KG1 (cell line): ENCODE measurements around the gene SLC43A2.
"Not testable (repeated sequence)": the region's sequence is repeated elsewhere in the genome, so short reads cannot be mapped to it uniquely, and the experiment has no call there.

Experiments
- DNase-seq: peaks from one replicate; lab custom pipeline; 2025; lab: John Stamatoyannopoulos, UW

Gene SLC43A2

DNA sequence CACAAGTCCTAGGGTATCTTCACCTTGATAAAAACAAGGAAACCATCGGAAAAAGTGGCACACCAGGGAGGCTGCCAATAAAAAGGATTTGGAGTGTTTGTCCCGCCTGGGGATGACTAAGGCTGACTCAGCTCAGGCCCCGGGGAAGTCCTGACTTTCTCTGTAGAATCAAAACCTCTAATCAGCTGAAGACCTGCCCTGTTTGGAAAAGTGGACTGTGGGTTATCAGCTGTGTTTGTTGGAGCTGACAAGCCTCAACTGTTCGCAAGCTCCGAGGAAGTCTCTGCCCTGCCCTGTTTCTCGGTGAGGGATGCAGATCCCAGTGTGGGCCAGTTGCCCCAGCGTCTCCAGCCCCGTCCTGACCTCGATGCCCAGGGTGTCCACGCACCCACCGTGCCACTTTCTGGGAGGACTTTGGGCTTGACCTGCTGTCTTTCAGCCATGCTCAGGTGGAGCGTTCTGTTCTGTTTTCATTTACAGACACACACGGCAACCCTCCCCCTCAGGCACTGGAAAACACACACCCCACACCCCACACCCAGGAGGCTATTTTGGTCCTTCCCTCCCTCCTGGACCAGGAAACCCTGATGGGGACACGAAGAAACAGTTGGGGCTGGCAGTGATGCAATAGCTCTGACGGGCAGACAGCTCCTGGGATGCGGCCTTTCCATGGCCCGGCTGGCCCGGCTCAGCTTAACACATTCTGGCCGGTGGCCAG is 38.4 kb downstream of the SLC43A2 start:
- no peak for DNase-seq

DNA sequence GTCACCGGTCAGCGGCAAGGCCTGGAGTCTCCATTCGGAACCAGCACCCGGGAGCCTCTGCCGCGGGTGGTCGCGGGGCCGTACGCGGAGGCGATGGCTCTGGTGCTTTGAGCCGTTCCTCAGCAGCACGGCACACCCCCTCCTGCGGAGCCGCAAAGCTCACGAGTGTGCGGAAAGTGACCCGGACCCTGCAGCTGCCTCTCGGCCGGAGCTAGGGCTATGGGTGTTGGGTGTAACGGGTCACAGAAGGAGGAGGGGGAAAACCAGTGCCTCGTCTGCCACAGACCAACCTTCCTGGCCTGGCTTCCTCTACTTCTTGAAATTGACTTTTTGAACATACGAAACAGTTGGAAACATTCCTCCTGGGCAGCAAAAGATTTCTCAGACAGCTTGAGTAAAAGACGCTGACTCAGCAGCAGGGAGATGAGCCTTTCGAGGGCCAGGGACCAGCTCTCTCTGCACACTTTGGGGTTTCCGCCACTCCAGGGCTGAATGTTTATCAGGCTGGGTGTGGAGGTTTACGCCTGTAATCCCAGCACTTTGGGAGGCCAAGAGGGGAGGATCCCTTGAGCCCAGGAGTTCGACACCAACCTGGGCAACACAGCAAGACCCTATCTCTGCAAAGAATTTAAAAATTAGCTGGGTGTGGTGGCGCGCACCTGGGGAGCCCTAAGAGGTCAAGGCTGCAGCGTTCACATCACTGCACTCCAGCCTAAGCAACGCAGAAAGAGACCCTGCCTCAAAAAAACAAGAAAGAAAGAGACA is 39.6 kb downstream of the SLC43A2 start:
- no peak for DNase-seq

DNA sequence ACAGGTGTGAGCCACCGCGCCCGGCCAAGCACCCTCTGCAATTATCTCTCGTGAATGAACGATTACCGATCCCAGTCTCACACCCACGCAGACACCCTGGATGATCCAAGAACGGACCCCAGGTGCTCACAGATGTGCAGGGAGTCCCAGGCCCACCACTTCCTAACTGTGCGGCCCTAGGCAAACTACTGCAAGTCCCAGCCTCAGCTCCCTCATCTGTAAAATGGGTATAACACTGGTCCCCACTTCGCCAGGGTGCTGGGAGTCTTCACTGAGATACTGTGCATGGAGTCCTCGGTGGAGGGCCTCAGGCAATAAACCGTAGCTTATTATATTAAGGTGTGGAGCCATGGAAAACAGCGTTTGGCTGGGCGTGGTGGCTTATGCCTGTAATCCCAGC is 44.5 kb downstream of the SLC43A2 start:
- DNase-seq: no peak

DNA sequence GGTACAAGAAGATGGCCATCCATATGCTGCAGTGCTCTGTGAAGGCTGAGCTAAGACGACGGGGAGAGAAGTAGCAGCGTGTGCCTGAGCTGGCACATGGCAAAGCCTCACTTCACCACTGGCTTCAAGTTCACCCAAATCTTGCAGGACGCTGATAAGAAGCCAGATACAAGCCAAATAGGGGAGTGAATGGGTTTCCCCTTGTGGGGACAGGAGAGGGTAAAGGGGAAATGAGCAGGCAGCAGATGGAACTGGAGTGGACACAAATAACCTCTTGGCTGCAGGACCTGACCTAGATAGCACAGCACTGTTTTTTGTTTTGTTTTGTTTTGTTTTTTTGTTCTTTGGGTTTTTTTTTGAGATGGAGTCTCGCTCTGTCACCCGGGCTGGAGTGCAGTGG is 45.1 kb downstream of the SLC43A2 start:
- no peak for DNase-seq

DNA sequence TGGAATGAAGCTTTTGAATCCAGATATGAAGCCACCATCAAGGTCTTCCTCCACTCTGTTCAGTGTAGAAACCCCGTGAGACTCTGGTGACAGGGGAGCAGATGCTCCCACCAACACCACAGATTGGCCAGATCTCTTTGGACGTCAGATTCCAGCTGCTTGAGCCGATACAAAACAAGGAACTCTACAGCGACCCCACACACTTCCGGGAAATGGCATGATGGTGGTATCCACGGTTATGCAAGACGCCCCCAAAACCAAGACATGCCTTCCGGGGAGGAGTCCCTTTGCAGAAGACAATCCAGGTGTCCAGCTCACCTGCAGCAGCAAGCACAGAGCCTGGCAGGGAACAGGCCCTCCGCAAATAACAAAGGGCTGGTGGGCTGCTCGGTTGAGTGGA is 46.3 kb downstream of the SLC43A2 start:
- no peak for DNase-seq

- no peak for DNase-seq
Measured at GRCh38 chr17:1580979-1581676, 47.5 kb downstream of the SLC43A2 start.

GRCh38 chr17:1578029-1578428 is 50.6 kb downstream of the SLC43A2 start:
- no peak for DNase-seq

- no peak for DNase-seq
Measured at GRCh38 chr17:1577583-1578013, 51.0 kb downstream of the SLC43A2 start.

DNA sequence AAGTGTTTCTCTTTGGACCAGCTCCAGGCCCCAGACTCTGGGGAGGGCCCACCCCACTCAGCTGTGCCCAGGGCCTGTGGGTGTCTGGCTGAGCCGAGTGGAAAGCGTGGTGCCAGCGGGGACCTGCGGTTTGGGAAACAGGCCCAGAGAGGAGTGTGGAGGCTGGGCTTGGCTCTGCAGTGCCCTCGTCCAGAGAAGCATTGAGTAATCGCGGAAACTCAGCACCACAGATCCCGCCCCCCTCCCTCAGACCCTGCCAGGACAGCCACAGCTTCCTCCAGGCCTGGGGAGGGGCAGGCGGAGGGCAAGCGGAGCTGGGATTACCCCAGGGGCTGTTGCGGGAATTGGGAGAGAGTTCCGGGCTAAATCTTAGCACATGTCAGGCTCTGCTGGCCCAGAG is 51.5 kb downstream of the SLC43A2 start:
- DNase-seq: no peak

GRCh38 chr17:1576500-1576899 is 52.1 kb downstream of the SLC43A2 start:
- no peak for DNase-seq

- no peak for DNase-seq
Measured at GRCh38 chr17:1574697-1575471, 53.8 kb downstream of the SLC43A2 start.

DNA sequence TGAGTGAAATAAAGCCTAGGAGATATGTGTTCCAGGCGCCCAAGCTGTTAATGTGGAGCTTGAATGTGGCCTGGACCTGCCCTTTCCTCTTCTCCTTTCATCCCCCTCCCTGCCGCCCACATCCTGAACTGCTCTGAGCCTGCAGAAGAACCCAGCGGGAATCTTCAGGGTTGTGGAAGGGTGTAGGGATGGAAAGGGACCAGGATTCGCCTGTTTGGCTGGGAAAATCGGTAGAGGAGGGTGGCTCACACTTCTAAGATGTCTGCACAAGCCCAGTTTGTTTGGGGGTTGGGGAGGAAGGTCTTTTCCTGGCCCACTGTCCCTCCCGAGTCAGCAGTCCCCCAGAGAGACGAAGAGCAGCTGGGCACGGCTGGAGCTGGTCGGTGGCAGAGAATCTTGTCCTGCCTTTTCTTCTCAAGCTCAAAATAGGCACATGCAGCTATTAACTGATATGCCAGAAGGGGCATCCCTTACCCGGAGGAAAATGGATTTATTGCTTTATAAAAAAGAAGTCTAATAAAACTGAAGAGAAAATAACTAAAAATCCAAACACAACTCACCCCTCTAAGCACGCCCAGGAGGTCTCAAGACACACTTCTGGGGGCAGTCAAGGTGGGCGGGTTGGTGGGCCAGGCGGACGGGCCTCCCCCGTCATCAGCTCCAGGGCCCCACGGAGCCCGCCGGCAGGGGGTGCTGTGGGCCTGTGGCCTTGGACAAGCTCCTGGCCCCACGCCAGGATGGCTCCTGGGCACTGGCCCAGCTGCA is 54.5 kb downstream of the SLC43A2 start:
- no peak for DNase-seq

- DNase-seq: not testable (repeated sequence)
Measured at GRCh38 chr17:1572646-1573045, 56.0 kb downstream of the SLC43A2 start.

DNA sequence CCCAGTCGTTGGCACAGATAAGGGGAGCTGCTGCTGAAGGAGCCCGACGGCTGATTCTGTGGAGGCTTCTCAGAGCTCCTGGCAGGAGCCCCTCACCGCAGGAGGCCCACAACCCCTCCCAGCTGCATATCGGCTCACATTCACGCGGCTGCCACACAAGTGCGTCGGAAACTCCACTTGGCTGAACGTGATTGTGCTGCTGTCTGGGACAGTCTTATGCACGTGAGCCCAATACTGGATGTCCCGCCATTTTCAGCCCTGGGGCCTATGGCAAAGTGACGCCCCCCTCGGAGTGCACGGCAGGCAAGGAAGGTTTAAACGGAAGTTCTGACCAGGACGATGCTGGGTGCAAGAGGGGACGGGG is 57.3 kb downstream of the SLC43A2 start:
- DNase-seq: no peak

DNA sequence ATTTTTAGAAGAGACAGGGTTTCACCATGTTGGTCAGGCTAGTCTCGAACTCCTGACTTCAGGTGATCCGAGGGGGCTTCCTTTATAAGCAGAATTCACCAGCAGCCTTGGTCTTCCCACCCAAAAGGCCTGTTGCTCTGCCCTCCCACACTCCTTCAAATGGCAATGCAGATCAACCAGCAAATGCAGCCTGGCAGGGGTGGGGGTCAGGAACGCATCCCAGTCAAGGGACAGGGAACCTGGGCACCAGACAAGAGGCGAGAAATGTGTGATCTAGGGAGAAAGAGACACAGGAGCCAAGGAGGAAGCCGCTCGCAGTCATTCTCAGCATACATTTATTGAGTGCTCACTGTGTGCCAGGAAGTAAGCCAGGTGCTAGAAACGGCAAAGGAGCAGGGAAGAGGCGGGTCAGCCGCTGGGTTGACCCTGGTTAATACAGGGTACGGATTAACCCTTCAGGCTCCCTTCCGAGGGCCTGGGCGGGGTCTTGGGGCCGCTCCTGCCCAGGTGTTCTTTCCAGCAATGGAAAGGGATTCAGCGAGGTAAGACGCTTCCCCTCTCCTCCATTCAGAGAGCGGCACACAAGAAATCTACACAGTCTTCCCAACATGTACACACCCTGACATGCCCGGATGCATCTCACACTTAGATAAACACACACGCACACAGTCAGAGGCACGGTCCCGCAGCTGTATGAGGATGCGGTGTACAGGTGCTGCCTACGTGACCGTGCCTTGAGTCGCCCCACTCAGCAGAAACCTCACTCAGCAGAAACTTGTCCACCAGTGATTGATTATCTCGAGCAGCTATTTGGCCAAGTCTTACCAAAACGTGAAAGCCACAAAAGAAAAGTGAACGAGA is 59.5 kb downstream of the SLC43A2 start:
- no peak for DNase-seq

GRCh38 chr17:1566505-1567199 is 62.0 kb downstream of the SLC43A2 start:
- DNase-seq: no peak

- DNase-seq: no peak
Measured at GRCh38 chr17:1565877-1566276, 62.8 kb downstream of the SLC43A2 start.

DNA sequence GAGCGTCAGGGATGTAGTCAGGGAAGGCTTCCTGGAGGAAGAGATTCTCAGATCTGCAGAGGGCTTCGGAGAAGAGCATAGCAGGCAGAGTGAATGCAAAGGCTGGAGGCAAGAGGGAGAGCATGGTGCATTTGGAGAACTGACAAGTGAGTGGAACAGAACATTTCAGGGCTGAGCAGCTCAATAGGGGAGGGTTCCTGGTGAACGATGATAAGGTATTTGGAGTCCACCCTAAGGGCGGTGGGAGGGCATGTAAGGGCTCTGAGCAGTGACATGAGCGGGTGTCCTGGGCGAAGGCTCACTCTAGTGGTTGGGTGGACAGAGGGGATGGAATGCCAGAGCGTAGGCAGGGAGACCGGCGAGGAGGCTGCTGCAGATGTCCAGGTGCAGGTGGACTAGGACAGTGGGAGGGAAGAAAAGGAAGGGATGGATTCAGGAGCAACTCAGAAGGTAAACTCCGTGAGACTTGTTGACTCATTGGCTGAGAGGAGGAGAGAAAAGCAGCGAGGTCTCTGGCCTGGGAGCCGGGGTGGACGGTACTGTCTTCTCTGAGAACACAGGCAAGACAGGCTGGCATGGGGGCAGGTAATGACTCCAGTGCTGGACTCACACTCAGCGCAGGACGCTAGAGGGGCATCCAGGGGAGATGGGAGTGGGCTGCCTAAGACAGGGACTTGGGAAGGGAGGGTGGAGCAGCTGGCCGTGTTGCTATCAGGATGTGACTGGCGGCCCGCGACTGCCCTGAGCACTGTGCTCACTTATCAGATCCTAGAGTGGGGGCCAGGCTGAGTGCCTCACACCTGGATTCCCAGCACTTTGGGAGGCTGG is 64.6 kb downstream of the SLC43A2 start:
- no peak for DNase-seq

GRCh38 chr17:1563471-1563785 is 65.2 kb downstream of the SLC43A2 start:
- DNase-seq: not testable (repeated sequence)
